DOHH2 (cell line): ENCODE data around the gene SERP1.

Source experiments
- H3F3A ChIP-seq: fragments of 200-600 bp; sonication (generic), shearing (Covaris generic); 2 replicates; pipeline ENCODE4 v1.6.0; 2016; ENCODE audit warnings: antibody characterized with exemption, mild to moderate bottlenecking; ENCODE audit not compliant: control insufficient read depth, insufficient read depth
- H3K27ac ChIP-seq: fragments of 200-600 bp; sonication (generic); 2 replicates; pipeline ENCODE4 v1.5.1; 2014; ENCODE audit warnings: low read depth, mild to moderate bottlenecking, low read length, moderate library complexity
- H3K27me3 ChIP-seq: fragments of 200-600 bp; sonication (generic); 2 replicates; pipeline ENCODE4 v1.6.1; 2014; ENCODE audit warnings: mild to moderate bottlenecking, low read length, mixed read lengths; ENCODE audit not compliant: control insufficient read depth
- H3K36me3 ChIP-seq: fragments of 200-600 bp; sonication (generic); 2 replicates; pipeline ENCODE4 v1.6.1; 2014; ENCODE audit warnings: mild to moderate bottlenecking, low read length, moderate library complexity, mixed read lengths; ENCODE audit not compliant: control insufficient read depth
- H3K4me1 ChIP-seq: fragments of 200-600 bp; sonication (generic); 2 replicates; pipeline ENCODE4 v1.6.1; 2014; ENCODE audit warnings: mild to moderate bottlenecking, low read length, mixed read lengths; ENCODE audit not compliant: control insufficient read depth
- H3K4me2 ChIP-seq: fragments of 200-600 bp; sonication (generic); 2 replicates; pipeline ENCODE4 v1.6.0; 2014; ENCODE audit warnings: mild to moderate bottlenecking, low read length, moderate library complexity
- H3K4me3 ChIP-seq: fragments of 200-600 bp; sonication (generic); 2 replicates; pipeline ENCODE4 v1.5.1; 2014; ENCODE audit warnings: mild to moderate bottlenecking, low read length, mixed read lengths
- H3K79me2 ChIP-seq: fragments of 200-600 bp; sonication (generic); 2 replicates; pipeline ENCODE4 v1.6.1; 2014; ENCODE audit warnings: mild to moderate bottlenecking, low read length, mixed read lengths; ENCODE audit not compliant: control insufficient read depth
- H3K9me2 ChIP-seq: fragments of 200-600 bp; sonication (generic); replicated peaks from 2 replicates; pipeline ENCODE4 v1.6.1; 2014; ENCODE audit warnings: mild to moderate bottlenecking, low read length, mixed read lengths; ENCODE audit not compliant: control insufficient read depth
- H3K9me3 ChIP-seq: fragments of 200-600 bp; sonication (generic); 2 replicates; pipeline ENCODE4 v1.6.1; 2014; ENCODE audit warnings: antibody characterized with exemption, low read length, mixed read lengths; ENCODE audit not compliant: control insufficient read depth, insufficient read depth
- H4K20me1 ChIP-seq: fragments of 200-600 bp; sonication (generic); 2 replicates; pipeline ENCODE4 v1.6.0; 2014; ENCODE audit warnings: low read depth, mild to moderate bottlenecking, antibody characterized with exemption, low read length, moderate library complexity; ENCODE audit not compliant: control insufficient read depth, insufficient read depth
- CTCF ChIP-seq: fragments of 200-600 bp; sonication (generic); IDR thresholded peaks from one replicate; pipeline ENCODE4 v1.5.1; 2014; ENCODE audit warnings: antibody characterized with exemption, mild to moderate bottlenecking, low read depth, low read length; ENCODE audit not compliant: poor library complexity, severe bottlenecking
- EZH2phosphoT487 ChIP-seq: fragments of 200-600 bp; sonication (generic); IDR thresholded peaks from 2 replicates; pipeline ENCODE4 v1.6.1; 2017; ENCODE audit warnings: borderline replicate concordance, mild to moderate bottlenecking, antibody characterized with exemption, low read length, moderate library complexity, mixed read lengths

SERP1 gene

GRCh38 chr3:150555859-150556436 is 9.7 kb upstream of the SERP1 start:
- TF ChIP-seq CTCF = no peak
- TF ChIP-seq EZH2phosphoT487 = no peak
- H3K36me3 ChIP-seq = peaks cover 88% of the 10 kb centered on the region
- H3K9me3 ChIP-seq = no peaks in the 10 kb centered on the region
- H3K9me2 ChIP-seq = no peaks in the 10 kb centered on the region
- no peaks in the 10 kb centered on the region for H3K27me3 ChIP-seq
- H3K79me2 ChIP-seq = peaks cover 94% of the 10 kb centered on the region
- H3K4me2 ChIP-seq = no peak overlapping the region
- no peaks in the 10 kb centered on the region for H4K20me1 ChIP-seq
- H3K4me3 ChIP-seq = no peak overlapping the region
- 0 out of 2 replicates have a peak, but pooled peaks cover 2% of the 10 kb centered on the region for H3F3A ChIP-seq
- H3K4me1 ChIP-seq = no peaks in the 10 kb centered on the region
- no peak overlapping the region for H3K27ac ChIP-seq

GRCh38 chr3:150547045-150547741 is 897 bp upstream of the SERP1 start:
- Histone ChIP-seq H3K9me3 (no peaks in the 10 kb centered on the region), H3K4me1 (peaks cover 32% of the 10 kb centered on the region), H3K27me3 (no peaks in the 10 kb centered on the region), H3K4me2 (peak overlapping the region; percentile 72), H3K36me3 (peaks cover 81% of the 10 kb centered on the region), H3K9me2 (no peaks in the 10 kb centered on the region), H4K20me1 (peaks cover 11% of the 10 kb centered on the region; the same call in 1 of the 2 replicates), H3K27ac (peak overlapping the region; percentile 61), H3K79me2 (peaks cover 93% of the 10 kb centered on the region), H3K4me3 (peak overlapping the region; percentile 91), H3F3A (no peaks in the 10 kb centered on the region; the same call in 1 of the 2 replicates)
- TF ChIP-seq EZH2phosphoT487 (no peak), CTCF (no peak)

GRCh38 chr3:150545419-150546225 is 674 bp downstream of the SERP1 start:
- Histone ChIP-seq H3K79me2 (peaks cover 79% of the 10 kb centered on the region), H3K27ac (peak overlapping the region; percentile 80), H3K36me3 (peaks cover 75% of the 10 kb centered on the region), H3K4me3 (peak overlapping the region; percentile 78), H3K4me2 (peak overlapping the region; percentile 73), H3F3A (no peaks in the 10 kb centered on the region; the same call in 1 of the 2 replicates), H3K27me3 (no peaks in the 10 kb centered on the region), H3K9me3 (no peaks in the 10 kb centered on the region), H3K4me1 (peaks cover 32% of the 10 kb centered on the region), H4K20me1 (peaks cover 11% of the 10 kb centered on the region; the same call in 1 of the 2 replicates), H3K9me2 (no peaks in the 10 kb centered on the region)
- TF ChIP-seq EZH2phosphoT487 = no peak
- TF ChIP-seq CTCF = peak; percentile 19
